Endometrial microvascular endothelial cells (primary cell): ENCODE data around the gene PTPRN2. TPM values are rescaled to one million over a fixed set of nuclear protein-coding genes. Genes with fewer than 3 reads are reported as not detected.

Source experiments
- in situ Hi-C: cut with HindIII; loops from 2 replicates; pipeline ENCODE4 v1.10.0; 2017; ENCODE audit warnings: low sequenced_read_pairs, low pct_unique_long_range_greater_than_20kb; ENCODE audit errors: inconsistent ontology term
- total RNA-seq: library from RNA; depleted of rRNA; stranded (reverse); fragments of >200 nt; gene quantifications from one replicate; pipeline ENCODE4 v1.2.3, GENCODE V29; 2015; ENCODE audit errors: inconsistent ontology term

The PTPRN2 gene
- total RNA-seq, 1 donor from 2014 or later: 13.3 TPM

DNA sequence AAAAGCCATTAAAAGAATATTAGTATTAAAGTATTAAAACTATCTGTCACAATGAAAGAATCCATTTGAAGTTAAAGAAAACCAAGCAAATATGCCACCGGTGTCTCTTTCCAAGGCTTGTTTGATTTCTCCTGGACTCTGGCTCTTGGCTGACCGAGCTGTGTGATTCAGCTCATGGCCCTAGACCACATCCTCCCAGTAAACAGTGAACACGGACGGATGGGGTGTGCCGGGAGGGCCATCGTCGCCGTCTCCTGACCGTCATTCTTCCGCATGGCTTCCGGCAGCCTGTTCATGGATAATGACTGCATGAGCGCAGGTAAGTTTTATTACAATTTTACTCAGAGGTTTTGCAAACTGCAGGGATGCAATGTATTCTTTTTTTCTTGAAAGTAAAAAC, 1032.3 kb downstream of the PTPRN2 start:
- in situ Hi-C loops: no loop called here

DNA sequence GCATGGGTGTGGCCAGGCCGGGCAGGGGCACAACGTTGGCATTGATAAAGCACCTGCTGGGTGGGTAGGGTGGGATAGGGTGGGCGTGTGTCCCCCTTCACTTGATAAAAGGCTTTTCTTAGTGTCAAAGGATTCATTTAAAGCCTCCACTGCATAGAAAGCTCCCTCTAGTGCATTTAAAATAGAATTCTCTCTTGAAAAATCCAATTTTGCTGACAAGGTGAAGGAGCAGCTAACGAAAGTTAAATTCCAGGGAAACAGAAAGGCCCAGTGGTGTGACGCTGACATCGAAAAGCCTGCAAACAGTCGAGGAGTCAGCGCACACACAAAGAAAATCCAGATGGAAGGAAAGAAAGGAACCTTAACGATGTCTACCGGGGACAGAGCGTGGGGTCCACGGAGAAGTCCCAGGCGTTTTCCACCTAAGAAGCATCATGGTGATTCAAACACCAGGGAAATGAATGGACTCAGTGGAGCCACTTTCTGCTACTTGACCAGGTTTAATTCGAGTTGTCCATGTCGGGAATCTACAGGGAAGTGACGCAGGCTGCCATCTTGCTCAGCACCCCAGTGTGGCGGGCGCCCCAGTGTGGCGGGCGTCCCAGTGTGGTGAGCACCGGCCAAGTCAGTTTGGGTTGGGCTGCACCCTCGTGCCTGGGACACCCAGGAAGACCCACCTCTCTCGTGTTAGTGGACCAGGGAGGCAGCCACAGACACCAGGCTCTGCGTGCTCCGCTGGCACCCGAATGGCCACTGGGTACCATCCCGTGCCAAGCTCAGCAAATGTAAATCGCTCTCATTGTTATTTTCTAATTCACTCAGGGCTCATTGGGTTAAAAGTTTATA, 1033.0 kb downstream of the PTPRN2 start:
- in situ Hi-C loops: no loop called here

DNA sequence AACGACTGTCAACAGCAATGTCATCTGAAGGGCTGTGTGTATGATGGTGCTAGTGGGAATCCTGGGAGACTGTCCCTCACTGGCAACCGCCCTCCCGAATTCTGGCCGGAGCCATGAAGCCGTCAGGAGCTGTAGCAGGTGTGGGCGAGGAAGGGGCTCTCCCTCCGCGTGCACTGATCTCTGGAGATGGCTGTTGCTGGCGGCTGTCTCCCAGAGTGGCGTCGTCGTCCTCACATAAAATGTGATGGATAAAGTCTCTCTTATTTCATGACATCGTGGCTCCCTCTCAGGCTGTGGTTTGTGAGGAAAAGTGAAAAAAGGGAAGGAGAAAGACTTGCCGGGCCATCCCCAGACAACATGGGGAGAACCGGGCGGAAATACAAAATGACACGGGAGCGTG, 1034.4 kb downstream of the PTPRN2 start:
- in situ Hi-C loops: no loop called here

DNA sequence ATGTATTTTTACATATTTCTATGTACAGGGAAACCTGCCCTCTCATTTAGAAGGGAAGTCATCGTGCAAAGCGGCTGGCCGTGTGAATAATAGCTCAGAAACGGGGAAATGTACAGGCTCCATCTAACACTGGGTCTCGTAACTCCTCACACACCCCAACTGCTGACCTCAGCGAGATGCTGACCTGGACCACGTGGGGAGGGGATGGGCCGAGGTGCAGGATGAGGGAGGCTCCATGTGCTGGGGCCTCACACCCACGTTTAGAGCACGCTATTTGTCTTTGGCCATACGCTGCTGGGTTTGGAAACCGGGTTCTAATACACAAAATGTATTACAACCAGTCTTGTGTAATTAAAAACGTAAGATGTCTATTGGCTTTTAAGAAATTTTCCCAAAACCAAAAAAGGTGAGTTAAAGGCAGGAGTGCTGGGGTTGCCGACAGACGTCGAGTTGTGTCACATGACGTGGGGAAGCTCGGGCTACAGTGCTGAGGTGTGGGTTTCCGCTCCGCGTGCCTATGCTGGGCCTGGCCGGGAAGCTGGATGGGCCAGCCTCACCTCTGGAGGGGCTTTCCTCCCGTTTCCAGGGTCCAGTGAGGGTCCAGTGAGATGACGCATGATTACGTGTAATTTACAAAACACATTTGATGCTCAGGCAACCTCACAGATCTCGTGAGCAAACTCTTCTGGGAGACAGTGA, 1035.2 kb downstream of the PTPRN2 start:
- in situ Hi-C loops: no loop called here

DNA sequence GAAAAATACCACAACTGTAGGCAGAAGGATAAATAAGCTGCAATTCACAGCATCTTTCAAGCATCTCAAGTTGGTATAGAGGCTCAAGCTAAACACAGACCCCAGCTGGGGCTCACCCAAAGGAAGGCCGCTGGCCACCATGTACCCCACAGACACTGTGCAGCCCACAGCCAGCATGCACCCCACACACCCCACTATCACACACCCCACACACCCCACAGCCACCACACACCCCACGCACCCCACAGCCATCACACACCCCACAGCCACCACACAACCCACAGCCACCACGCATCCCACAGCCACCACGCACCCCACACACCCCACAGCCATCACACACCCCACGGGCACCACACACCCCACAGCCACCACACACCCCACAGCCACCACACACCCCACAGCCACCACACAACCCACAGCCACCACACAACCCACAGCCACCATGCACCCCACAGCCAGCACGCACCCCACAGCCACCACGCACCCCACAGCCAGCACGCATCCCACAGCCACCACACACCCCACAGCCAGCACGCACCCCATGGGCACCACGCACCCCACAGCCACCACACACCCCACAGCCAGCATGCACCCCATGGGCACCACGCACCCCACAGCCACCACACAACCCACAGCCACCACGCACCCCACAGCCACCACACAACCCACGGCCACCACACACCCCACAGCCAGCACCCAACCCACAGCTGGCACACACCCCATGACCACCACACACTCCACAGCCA, 1036.1 kb downstream of the PTPRN2 start:
- in situ Hi-C loops: no loop called here

DNA sequence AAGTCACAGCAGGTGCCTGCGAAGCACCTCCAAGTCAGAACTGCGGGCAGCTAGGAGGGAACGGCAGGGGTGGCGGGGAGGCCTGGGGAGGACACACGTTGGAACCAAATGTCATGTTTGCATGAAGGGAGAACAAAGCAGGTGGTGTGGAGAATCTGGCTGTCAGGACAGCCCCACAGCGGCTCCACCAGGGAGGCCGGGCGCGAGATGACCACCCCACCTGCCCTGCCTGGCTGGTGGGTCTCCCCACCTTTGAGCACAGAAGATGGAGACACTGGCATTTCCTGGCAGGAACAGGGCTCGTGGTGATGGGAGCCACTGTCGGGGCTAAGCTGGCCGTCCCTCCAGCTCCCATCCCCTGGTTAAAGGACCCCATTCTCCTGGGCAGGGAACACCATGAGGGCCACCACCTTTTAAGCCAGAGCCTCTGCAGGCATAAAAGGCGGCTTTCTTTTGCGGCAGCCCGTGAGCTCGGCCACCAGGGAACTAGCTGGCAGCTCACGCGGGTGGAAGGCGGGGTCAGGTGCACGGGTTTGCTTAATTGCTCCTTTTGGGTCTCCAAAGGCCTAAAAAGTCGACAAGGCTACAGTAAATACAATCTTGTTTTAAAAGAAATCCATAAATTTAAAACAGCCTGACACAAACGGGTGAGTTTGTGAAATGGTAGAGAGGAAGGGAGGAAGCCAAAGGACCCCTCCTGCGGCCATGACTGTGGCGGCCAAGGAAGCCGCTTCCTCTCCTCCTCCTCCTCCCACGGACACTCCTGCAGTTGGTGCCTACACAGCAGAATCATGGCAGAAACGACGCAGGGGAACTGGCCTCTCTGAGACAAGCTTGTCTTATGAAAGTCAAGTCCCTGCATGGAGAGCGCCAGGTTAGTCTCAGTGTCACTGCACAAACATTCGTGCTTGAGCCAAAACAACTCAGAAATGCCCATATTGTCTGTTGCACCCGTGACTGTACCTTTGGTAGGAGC, 1037.0 kb downstream of the PTPRN2 start:
- in situ Hi-C loops: no loop called here

DNA sequence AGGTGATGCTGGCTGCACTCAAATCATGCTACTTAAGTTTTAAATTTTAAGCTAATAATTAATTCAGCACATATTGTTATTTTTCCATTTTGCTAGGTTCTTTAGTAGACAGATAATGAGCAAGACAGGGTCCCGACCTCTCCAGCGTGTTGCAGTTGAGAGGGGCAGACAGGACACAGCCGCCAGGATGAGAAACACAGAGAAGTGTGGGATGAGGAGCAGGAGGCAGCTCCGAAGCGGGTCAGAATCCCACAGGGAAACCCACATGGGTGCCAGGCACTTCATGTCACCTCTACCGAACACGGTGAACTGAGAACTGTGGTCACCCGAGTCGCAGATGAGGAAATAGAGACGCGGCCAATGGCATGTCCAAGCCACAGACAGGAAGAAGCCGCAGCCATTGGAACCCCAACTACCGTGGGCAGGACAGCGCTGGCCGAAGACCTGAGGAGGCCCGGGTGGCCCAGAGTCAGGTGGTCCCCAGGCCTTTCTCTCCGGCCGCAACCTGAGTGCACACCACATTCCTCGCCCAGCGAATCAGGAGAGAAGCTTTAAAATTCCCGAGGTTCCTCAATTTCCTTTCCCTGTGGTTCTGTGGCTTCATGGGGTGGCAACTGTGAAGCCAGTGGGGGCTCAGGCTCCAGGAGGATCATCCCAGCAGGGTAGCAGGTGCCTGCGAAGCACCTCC, 1037.9 kb downstream of the PTPRN2 start:
- in situ Hi-C loops: no loop called here

DNA sequence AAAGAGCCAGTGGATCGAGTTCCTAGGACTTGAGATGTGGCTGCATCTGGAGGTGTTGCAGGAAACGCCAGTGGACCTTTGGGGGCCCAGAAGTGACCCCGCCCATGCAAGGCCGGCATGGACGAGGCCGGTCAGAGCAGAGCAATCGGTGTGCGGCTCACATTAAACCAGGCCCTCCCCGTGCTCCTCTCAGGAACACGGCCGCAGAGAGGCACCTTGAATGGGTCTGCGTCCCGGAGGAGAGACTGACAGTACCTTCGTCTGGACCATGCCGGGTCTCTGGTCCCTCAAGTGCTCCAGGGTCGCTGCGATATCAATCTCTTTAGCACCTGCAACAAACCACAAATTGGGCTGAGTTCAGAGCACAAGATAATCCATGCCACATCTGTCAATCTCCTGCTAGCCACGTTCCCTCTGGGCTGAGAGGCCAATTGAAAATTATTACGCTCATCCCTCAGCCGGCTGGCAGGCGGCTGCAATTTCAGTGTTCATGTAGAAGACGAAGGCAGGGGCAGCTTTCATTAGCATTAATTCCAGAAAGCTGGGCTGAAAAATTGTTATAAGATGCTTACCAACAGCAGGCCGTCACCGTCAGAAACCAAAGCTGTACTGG, 1038.8 kb downstream of the PTPRN2 start:
- in situ Hi-C loops: no loop called here

DNA sequence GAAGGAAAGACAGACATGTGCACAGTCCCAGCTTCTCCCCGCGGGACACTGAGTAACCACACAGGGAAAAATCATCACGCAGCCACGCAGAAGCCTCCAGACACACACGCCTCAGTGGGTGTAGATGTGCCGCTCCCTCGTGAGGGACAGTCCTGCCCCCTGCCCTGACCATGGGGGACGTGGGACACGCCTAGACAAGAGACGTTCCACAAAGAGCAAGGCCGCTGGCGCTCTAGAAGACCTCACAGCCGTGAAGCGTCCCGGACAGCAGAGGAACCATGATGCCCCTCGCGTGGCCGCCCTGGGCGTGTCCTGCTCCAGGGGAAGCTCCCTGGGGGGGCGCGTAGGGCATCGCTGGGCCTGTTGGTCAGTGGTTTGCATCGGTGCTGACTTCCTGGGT, 1040.0 kb downstream of the PTPRN2 start:
- in situ Hi-C loops: no loop called here

DNA sequence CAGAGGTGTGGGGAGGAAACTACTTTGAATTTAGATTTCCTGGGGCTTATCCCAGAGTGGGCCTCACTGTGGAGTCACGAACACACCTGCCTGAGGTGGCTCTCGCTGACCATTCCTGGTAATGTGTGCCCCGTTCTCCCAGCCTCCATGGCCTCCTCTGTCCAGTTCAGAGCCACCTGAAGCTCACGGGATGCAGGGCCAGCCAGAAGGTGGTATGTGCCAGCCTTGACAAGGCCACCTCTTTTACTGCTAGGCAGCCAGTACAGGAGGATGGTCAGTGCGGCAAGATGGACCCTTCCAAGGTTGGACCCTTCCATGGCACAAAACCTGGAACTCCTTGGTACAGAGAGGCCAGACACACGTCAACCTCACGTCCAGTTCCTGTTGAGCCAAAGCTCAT, 1040.5 kb downstream of the PTPRN2 start:
- in situ Hi-C loops: no loop called here

DNA sequence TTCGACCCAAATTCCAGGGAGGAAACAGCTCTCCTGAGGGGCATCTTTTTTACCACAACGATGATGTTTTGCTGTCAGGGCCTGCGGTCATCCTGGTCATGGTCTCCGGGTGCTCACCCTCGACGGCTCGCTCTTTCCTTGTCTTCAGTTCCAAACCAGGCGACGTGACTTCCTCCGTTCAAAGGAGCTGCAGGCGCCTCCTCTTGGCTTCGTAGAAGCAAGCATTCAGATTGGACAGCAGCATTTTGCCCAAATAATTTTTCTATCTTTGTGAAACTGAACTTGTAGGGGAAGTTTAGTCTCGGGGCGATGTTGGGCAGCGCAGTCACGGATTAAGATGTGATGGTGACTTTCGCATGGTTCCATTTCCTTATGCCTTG, 1042.0 kb downstream of the PTPRN2 start:
- in situ Hi-C loops: no loop called here

DNA sequence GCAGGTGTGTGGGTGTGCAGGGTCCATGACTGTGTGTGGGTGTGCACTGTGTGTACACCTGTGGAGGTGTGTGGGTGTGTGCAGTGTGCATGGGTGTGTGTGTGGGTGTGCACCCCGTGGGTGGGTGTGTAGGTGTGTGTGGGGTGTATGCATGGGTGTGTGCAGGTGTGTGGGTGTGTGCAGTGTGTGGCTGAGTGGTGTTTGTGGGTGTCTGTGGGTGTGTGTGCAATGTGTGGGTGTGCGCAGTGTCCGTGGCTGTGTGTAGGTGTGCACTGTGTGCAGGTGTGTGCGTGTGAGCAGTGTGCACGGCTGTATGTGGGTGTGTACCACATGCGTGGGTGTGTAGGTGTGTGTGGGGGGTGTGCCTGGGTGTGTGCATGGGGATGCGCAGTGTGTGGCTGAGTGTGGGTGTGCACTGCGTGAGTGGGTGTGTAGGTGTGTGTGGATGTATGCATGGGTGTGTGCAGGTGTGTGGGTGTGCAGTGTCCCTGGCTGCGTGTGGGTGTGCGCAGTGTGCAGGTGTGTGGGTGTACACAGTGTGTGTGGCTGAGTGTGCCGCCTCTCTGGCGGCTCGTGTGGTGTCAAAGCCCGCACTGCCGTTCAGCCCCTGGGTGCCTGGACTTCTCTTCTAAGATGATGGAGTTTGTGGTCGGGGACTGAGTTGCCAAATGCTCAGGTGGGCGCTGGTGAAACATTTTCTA, 1042.5 kb downstream of the PTPRN2 start:
- in situ Hi-C loops: no loop called here

DNA sequence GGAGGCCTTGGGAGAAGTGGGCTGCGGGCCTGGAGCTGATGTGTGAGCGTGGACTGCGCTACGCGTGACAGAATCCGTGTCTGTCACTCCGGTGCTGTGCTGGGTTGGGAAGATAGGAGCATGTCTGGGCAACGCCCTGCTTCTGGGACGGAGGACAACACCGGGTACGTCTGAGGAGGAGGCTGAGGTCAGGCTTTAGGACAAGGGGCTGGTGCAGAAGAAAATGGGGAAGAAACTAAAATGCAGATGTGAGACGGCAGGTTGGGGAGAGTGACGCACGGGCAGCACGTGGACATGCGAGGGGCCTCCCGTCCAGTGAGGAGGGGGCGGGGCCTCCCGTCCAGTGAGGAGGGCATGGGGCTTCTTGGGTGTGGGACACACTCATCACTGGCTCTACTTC, 1043.4 kb downstream of the PTPRN2 start:
- in situ Hi-C loops: no loop called here

DNA sequence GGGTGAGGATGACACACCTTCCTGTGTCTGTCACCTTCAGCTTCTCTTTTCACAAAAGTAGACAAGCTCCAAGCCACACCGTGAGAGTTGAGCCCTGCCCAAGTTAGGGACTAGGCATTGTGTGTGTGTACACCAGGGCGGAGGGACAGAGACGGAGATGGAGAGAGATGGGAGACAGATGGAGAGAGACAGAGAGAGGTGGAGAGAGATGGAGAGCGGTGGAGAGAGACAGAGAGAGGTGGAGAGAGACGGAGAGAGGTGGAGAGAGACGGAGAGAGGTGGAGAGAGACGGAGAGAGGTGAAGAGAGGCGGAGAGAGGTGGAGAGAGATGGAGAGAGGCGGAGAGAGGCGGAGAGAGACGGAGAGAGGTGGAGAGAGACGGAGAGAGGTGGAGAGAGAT, 1043.8 kb downstream of the PTPRN2 start:
- in situ Hi-C loops: no loop called here

DNA sequence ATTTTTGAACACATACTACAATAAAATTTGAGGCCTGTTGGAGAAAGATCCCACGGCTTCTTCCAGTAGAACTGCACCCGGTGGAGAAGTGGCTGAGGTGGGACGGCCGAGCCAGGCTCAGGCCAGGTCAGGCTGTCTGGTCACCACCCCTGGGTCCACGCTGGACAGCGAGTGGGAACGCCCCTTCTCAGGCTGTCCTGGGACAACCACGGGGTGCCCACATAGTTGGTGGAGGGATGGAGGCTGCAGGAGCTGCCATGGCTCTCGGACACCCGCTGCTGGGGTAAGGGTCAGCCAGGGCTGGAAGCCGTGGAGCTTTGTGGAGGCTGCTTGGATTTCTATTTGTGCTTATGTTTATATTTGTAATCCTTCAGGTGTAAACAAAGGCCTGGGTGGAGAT, 1044.3 kb downstream of the PTPRN2 start:
- in situ Hi-C loops: no loop called here

DNA sequence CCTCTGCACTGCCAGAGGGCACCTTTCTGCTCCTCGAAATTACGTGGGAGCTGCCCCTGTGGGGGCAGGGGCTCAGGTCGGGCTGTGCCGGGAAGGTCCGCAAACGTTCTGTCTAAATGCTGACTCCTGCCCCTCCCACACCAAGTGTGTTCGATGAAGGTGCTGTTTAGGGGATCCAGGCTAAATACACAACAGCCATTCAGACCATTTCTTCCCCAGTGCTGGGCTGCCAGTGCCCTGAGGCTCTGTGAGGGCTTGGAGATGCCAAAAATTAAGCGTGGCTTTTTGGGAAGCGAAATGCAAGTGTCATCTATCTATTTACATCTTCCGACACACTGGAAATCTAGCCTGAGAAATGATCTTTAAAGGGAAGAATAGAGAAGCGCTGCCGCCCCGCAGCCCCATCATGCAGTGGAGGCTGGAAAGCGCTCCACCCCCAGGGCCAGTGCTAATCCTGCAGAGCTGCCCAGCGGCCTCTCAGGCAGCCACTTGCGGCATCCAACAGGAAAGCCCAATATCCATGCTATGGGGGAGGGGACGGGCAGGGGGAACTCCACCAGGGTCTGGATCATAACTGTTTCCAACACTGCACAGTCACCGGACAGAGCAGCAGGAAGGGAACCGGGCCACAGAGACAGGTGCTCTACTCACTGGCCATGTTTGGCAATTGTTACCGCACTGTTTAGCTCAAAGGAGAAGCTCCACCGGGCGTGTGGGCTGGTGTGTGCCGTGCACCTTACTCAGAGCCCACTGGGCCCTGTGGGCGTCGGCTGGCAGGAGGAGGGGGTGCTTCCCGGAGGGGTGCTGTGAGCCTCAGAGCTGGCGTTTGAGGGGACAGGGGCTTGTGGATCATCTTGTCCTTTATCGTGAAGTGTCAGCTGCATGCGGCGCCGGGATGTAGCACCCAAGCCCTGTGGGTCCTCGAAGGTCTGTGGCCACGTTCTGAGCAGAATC, 1045.3 kb downstream of the PTPRN2 start:
- in situ Hi-C loops: no loop called here
